B cell (primary cell): ENCODE data around the gene ASTN2. TPM values are rescaled to one million over a fixed set of nuclear protein-coding genes. Genes with fewer than 3 reads are reported as not detected.

ENCODE experiments used
- ATAC-seq: fragments of 200-7000 bp; cut with Tn5 transposase; one replicate; pipeline ENCODE4 v1.10.0; 2021; ENCODE audit warnings: low read depth, mild to moderate bottlenecking, moderate number of reproducible peaks, moderate library complexity
- CTCF ChIA-PET: fragments of 350-600 bp; sonication (Branson Sonifier 250); formaldehyde crosslinking; loops from one replicate; lab custom pipeline; 2021; ENCODE audit warnings: antibody characterized with exemption, inconsistent platforms; lab: Charles Lee
- POLR2A ChIA-PET: fragments of 350-600 bp; sonication (Branson Sonifier 250); formaldehyde crosslinking; loops from one replicate; lab custom pipeline; 2021; ENCODE audit warnings: antibody characterized with exemption; lab: Charles Lee
- DNase-seq: peaks from one replicate; pipeline ENCODE4 v3.0.0; 2013
- H2AFZ ChIP-seq: 2 replicates; pipeline ENCODE4 v1.6.1; 2012; ENCODE audit warnings: mild to moderate bottlenecking, low read depth, low read length; ENCODE audit not compliant: insufficient read depth, poor library complexity, severe bottlenecking
- H3K27ac ChIP-seq, 2 donors: 1 replicate in 1 of 2; 2 replicates in 1 of 2; pipeline ENCODE4 v1.5.1; 2012 to 2013; ENCODE audit warnings: low read length in 2 of 2, mild to moderate bottlenecking in 2 of 2, moderate library complexity in 1 of 2
- H3K27me3 ChIP-seq, 4 experiments: fragments of 200-600 bp in 1 of 4; sonication (generic) in 1 of 4; replicated peaks in 1 of 4; 1 replicate in 2 of 4; 2 replicates in 2 of 4; pipeline versions ENCODE4 v1.6.1 to v1.7.0; 2013 to 2016; ENCODE audit warnings: low read length in 3 of 4, mild to moderate bottlenecking in 2 of 4, mixed read lengths in 1 of 4, moderate library complexity in 1 of 4; ENCODE audit not compliant: insufficient read depth in 4 of 4, control insufficient read depth in 3 of 4; ENCODE audit errors: control extremely low read depth in 1 of 4
- H3K36me3 ChIP-seq, 2 experiments: replicated peaks in 1 of 2; 1 replicate in 1 of 2; 2 replicates in 1 of 2; pipeline versions ENCODE4 v1.6.1 to v1.7.1; 2013; ENCODE audit warnings: low read length in 1 of 2; ENCODE audit not compliant: insufficient read depth in 2 of 2, control insufficient read depth in 1 of 2; ENCODE audit errors: control extremely low read depth in 1 of 2, extremely low read depth in 1 of 2
- H3K4me1 ChIP-seq, 2 donors: fragments of 200-600 bp in 1 of 2; sonication (generic) in 1 of 2; 1 replicate in 1 of 2; 2 replicates in 1 of 2; pipeline versions ENCODE4 v1.5.1 to v1.6.1; 2013 to 2017; ENCODE audit warnings: low read length in 2 of 2; ENCODE audit not compliant: control insufficient read depth in 2 of 2, insufficient read depth in 2 of 2
- H3K4me2 ChIP-seq: replicated peaks from 2 replicates; pipeline ENCODE3; 2012; ENCODE audit warnings: mild to moderate bottlenecking, low read depth, low read length; ENCODE audit not compliant: poor library complexity, severe bottlenecking
- H3K4me3 ChIP-seq, 5 experiments: fragments of 200-600 bp in 1 of 5; sonication (generic) in 1 of 5; 1 replicate in 3 of 5; 2 replicates in 2 of 5; pipeline versions ENCODE4 v1.5.1 to v1.7.0; 2011 to 2016; ENCODE audit warnings: low read length in 4 of 5, mild to moderate bottlenecking in 4 of 5, low read depth in 2 of 5, control low read depth in 1 of 5, moderate library complexity in 1 of 5; ENCODE audit not compliant: insufficient read depth in 1 of 5; ENCODE audit errors: control extremely low read depth in 1 of 5, extremely low read depth in 1 of 5
- H3K79me2 ChIP-seq: fragments of 200-600 bp; sonication (generic); one replicate; pipeline ENCODE4 v1.6.0; 2016; ENCODE audit warnings: low read length; ENCODE audit not compliant: control insufficient read depth, insufficient read depth
- H3K9ac ChIP-seq: fragments of 200-600 bp; sonication (generic); 2 replicates; pipeline ENCODE4 v1.6.1; 2017; ENCODE audit warnings: mild to moderate bottlenecking, low read length, moderate library complexity
- H3K9me3 ChIP-seq, 3 donors: one replicate each; pipeline versions ENCODE4 v1.6.1 to v1.7.1; 2013; ENCODE audit warnings: low read length in 2 of 3; ENCODE audit not compliant: control insufficient read depth in 2 of 3, insufficient read depth in 1 of 3; ENCODE audit errors: control extremely low read depth in 1 of 3
- H4K20me1 ChIP-seq: 2 replicates; pipeline ENCODE4 v1.6.0; 2012; ENCODE audit warnings: mild to moderate bottlenecking, low read length; ENCODE audit not compliant: insufficient read depth, control insufficient read depth, poor library complexity, severe bottlenecking
- H3K27ac Mint-ChIP-seq: one replicate; pipeline ENCODE4 v1.8.0; 2021; ENCODE audit warnings: mixed read lengths
- H3K27me3 Mint-ChIP-seq: one replicate; pipeline ENCODE4 v1.8.0; 2021; ENCODE audit warnings: mixed read lengths
- H3K4me1 Mint-ChIP-seq: one replicate; pipeline ENCODE4 v1.8.0; 2021; ENCODE audit warnings: mixed read lengths
- H3K4me3 Mint-ChIP-seq: one replicate; pipeline ENCODE4 v1.8.0; 2021; ENCODE audit warnings: mixed read lengths
- H3K9me3 Mint-ChIP-seq: one replicate; pipeline ENCODE4 v1.8.0; 2022; ENCODE audit warnings: mixed read lengths; ENCODE audit not compliant: insufficient read depth
- EZH2 ChIP-seq: IDR thresholded peaks from 2 replicates; pipeline ENCODE4 v1.6.1; 2012; ENCODE audit warnings: borderline replicate concordance, low read depth, mild to moderate bottlenecking, moderate library complexity, low read length; ENCODE audit not compliant: insufficient read depth, poor library complexity, severe bottlenecking
- WGBS: methylation state at CpG from one replicate; pipeline ENCODE4 v1.1.5; 2013; ENCODE audit warnings: missing lambda C conversion rate; ENCODE audit not compliant: insufficient coverage; 5-methylcytosine and 5-hydroxymethylcytosine counted together
- intact Hi-C: fragments of 100-400 bp; cut with micrococcal nuclease; formaldehyde crosslinking; loops from one replicate; pipeline ENCODE4 v1.10.0; 2022
- polyA plus RNA-seq: library from polyadenylated mRNA; depleted of rRNA; stranded (reverse); fragments of >200 nt; gene quantifications from 2 replicates; pipeline ENCODE4 v1.2.3, GENCODE V29; 2012
- total RNA-seq, 2 donors: library from RNA; stranded (reverse); fragments of 120-200 nt in 1 of 2; gene quantifications; 1 replicate in 1 of 2; 2 replicates in 1 of 2; pipeline versions ENCODE4 v1.2.3 to v1.2.4, GENCODE V29; 2013 to 2022
- TF ChIP-seq, protein P1 (sequence below): fragments of 200-600 bp; IDR thresholded peaks from one replicate; pipeline ENCODE4 v1.8.0; 2022; ENCODE audit warnings: antibody characterized with exemption, mild to moderate bottlenecking

ASTN2 gene
- total and polyA plus RNA-seq, 2 donors (not counting 1 experiment from before 2014, with no cell fraction given): 1.2 to 3.6 TPM

DNA sequence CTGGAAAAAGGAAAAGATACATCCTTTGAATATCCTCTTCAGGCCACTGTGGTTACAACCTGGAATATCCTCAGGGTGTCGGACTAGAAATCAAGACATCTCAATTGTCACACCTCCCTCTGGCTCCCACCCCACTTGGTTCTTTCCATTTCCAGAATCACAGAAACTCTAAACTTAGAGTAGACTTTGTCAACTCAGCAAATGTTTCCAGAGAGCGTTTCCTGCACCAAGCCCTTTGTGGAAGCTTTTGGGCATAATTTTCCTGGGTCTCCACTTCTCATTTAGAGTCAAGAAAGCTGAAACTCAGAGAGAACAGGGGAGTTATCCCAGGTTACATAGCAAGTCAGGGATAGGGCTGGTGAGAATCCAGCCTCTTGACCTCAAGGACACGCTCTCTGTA lies 108.8 kb downstream of the ASTN2 start:
- TF ChIP-seq, protein P1, sequence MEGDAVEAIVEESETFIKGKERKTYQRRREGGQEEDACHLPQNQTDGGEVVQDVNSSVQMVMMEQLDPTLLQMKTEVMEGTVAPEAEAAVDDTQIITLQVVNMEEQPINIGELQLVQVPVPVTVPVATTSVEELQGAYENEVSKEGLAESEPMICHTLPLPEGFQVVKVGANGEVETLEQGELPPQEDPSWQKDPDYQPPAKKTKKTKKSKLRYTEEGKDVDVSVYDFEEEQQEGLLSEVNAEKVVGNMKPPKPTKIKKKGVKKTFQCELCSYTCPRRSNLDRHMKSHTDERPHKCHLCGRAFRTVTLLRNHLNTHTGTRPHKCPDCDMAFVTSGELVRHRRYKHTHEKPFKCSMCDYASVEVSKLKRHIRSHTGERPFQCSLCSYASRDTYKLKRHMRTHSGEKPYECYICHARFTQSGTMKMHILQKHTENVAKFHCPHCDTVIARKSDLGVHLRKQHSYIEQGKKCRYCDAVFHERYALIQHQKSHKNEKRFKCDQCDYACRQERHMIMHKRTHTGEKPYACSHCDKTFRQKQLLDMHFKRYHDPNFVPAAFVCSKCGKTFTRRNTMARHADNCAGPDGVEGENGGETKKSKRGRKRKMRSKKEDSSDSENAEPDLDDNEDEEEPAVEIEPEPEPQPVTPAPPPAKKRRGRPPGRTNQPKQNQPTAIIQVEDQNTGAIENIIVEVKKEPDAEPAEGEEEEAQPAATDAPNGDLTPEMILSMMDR: no peak
- TF ChIP-seq EZH2: no peak
- Histone ChIP-seq H3K9ac (no peak overlapping the region), H3K9me3 (no peaks in the 10 kb centered on the region), H3K79me2 (no peaks in the 10 kb centered on the region), H3K36me3 (no peaks in the 10 kb centered on the region), H3K27ac (no peak overlapping the region), H3K4me2 (no peak overlapping the region), H3K27me3 (no peaks in the 10 kb centered on the region), H3K4me1 (no peaks in the 10 kb centered on the region), H2AFZ (no peak overlapping the region), H4K20me1 (no peaks in the 10 kb centered on the region), H3K4me3 (no peak overlapping the region)
- H3K27me3 Mint-ChIP-seq: peaks cover 11% of the 10 kb centered on the region
- intact Hi-C loops: no loop called here
- DNase-seq: no peak
- 72% methylated on average over 2 of the region's 3 CpGs for WGBS
- no peak for ATAC-seq
- H3K4me1 Mint-ChIP-seq: no peaks in the 10 kb centered on the region
- no peak overlapping the region for H3K27ac Mint-ChIP-seq
- CTCF ChIA-PET: no interaction called here
- no peak overlapping the region for H3K4me3 Mint-ChIP-seq
- POLR2A ChIA-PET: no interaction called here
- H3K9me3 Mint-ChIP-seq: no peaks in the 10 kb centered on the region

DNA sequence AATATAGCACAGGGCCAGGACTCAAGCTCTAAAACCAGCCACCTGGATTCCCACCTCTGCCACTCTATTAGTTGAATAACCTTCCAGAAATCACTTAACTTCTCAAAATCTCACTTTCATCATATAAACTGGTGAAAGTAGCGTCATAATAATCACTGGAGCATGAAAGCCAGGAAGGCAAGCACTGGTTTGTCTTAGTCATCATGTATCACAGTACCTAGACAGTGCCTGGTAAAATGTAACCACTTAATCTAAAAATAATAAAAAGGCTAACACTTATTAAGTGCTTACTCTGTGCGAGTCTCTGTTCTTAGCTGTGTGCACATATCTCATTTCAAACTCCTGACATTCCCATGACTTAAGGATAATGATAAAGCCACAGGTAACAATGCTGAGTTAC lies 109.4 kb downstream of the ASTN2 start:
- no peak for DNase-seq
- Histone ChIP-seq H3K4me3 (no peak overlapping the region), H3K27ac (no peak overlapping the region), H3K79me2 (no peaks in the 10 kb centered on the region), H3K9me3 (no peaks in the 10 kb centered on the region), H3K27me3 (no peaks in the 10 kb centered on the region), H3K9ac (no peak overlapping the region), H3K4me1 (no peaks in the 10 kb centered on the region), H4K20me1 (no peaks in the 10 kb centered on the region), H3K36me3 (no peaks in the 10 kb centered on the region), H2AFZ (no peak overlapping the region), H3K4me2 (no peak overlapping the region)
- no CpG with 5 or more reads among the region's 2 CpGs for WGBS
- ATAC-seq: no peak
- H3K9me3 Mint-ChIP-seq: no peaks in the 10 kb centered on the region
- intact Hi-C loops: no loop called here
- no peaks in the 10 kb centered on the region for H3K4me1 Mint-ChIP-seq
- H3K4me3 Mint-ChIP-seq: no peak overlapping the region
- TF ChIP-seq EZH2: no peak
- TF ChIP-seq, protein P1: no peak
- CTCF ChIA-PET: no interaction called here
- POLR2A ChIA-PET: no interaction called here
- peaks cover 11% of the 10 kb centered on the region for H3K27me3 Mint-ChIP-seq
- H3K27ac Mint-ChIP-seq: no peak overlapping the region
